Measurements from ENCODE around the gene NYAP2.

The NYAP2 gene
- total RNA-seq, result 0 to 1.0 (median 0.58) reads per million in 3 donors

GRCh38 chr2:225399504-225399903 is at the start of gene NYAP2:
NYAP2 (plus strand) TSS chr2:225399710; CDS start chr2:225408881, 9,171 bp downstream.
- Histone ChIP-seq H3K27me3 (replicated peaks; ENCODE audit: control insufficient read depth, insufficient read depth, low read length, poor library complexity, severe bottlenecking) (peaks cover 5% of the 10 kb centered on the region), H3K4me1 (ENCODE audit: control insufficient read depth, insufficient read depth, low read length, poor library complexity, severe bottlenecking) (no peaks in the 10 kb centered on the region), H3K4me3 (ENCODE audit: insufficient read depth, low read depth, low read length, poor library complexity, severe bottlenecking) (no peak within 1 kb of the TSS), H3K9me3 (ENCODE audit: control insufficient read depth, low read length) (no peaks in the 10 kb centered on the region), H3K27ac (ENCODE audit: insufficient read depth, low read length, poor library complexity, severe bottlenecking) (no peak within 1 kb of the TSS), H3K36me3 (ENCODE audit: control insufficient read depth, insufficient read depth, low read length) (no peaks in the 10 kb centered on the region)
- DNase-seq, result no peak

GRCh38 chr2:225353579-225354085 is 45.9 kb upstream of the NYAP2 start:
- DNase-seq, result no peak
- Histone ChIP-seq H3K9me3 (ENCODE audit: control insufficient read depth, low read length) (no peaks in the 10 kb centered on the region), H3K27me3 (replicated peaks; ENCODE audit: control insufficient read depth, insufficient read depth, low read length, poor library complexity, severe bottlenecking) (no peaks in the 10 kb centered on the region), H3K4me1 (ENCODE audit: control insufficient read depth, insufficient read depth, low read length, poor library complexity, severe bottlenecking) (no peaks in the 10 kb centered on the region), H3K4me3 (ENCODE audit: insufficient read depth, low read depth, low read length, poor library complexity, severe bottlenecking) (no peak overlapping the region), H3K27ac (ENCODE audit: insufficient read depth, low read length, poor library complexity, severe bottlenecking) (no peak overlapping the region), H3K36me3 (ENCODE audit: control insufficient read depth, insufficient read depth, low read length) (no peaks in the 10 kb centered on the region)

- no peak overlapping the region for H3K27ac ChIP-seq (ENCODE audit: insufficient read depth, low read length, poor library complexity, severe bottlenecking)
- no peaks in the 10 kb centered on the region for H3K9me3 ChIP-seq (ENCODE audit: control insufficient read depth, low read length)
- no peaks in the 10 kb centered on the region for H3K36me3 ChIP-seq (ENCODE audit: control insufficient read depth, insufficient read depth, low read length)
- H3K27me3 ChIP-seq (replicated peaks; ENCODE audit: control insufficient read depth, insufficient read depth, low read length, poor library complexity, severe bottlenecking), result no peaks in the 10 kb centered on the region
- no peaks in the 10 kb centered on the region for H3K4me1 ChIP-seq (ENCODE audit: control insufficient read depth, insufficient read depth, low read length, poor library complexity, severe bottlenecking)
- DNase-seq, result no peak
- no peak overlapping the region for H3K4me3 ChIP-seq (ENCODE audit: insufficient read depth, low read depth, low read length, poor library complexity, severe bottlenecking)
These were observed 45.2 kb upstream of the NYAP2 start for GRCh38 chr2:225354281-225354774.

GRCh38 chr2:225355788-225356187 is 43.7 kb upstream of the NYAP2 start:
- H3K4me1 ChIP-seq (ENCODE audit: control insufficient read depth, insufficient read depth, low read length, poor library complexity, severe bottlenecking), result no peaks in the 10 kb centered on the region
- no peak overlapping the region for H3K27ac ChIP-seq (ENCODE audit: insufficient read depth, low read length, poor library complexity, severe bottlenecking)
- H3K27me3 ChIP-seq (replicated peaks; ENCODE audit: control insufficient read depth, insufficient read depth, low read length, poor library complexity, severe bottlenecking), result no peaks in the 10 kb centered on the region
- H3K36me3 ChIP-seq (ENCODE audit: control insufficient read depth, insufficient read depth, low read length), result no peaks in the 10 kb centered on the region
- H3K4me3 ChIP-seq (ENCODE audit: insufficient read depth, low read depth, low read length, poor library complexity, severe bottlenecking), result no peak overlapping the region
- no peaks in the 10 kb centered on the region for H3K9me3 ChIP-seq (ENCODE audit: control insufficient read depth, low read length)
- no peak for DNase-seq

GRCh38 chr2:225366731-225367130 is 32.8 kb upstream of the NYAP2 start:
- H3K36me3 ChIP-seq (ENCODE audit: control insufficient read depth, insufficient read depth, low read length), result no peaks in the 10 kb centered on the region
- no peak overlapping the region for H3K27ac ChIP-seq (ENCODE audit: insufficient read depth, low read length, poor library complexity, severe bottlenecking)
- no peaks in the 10 kb centered on the region for H3K9me3 ChIP-seq (ENCODE audit: control insufficient read depth, low read length)
- H3K4me1 ChIP-seq (ENCODE audit: control insufficient read depth, insufficient read depth, low read length, poor library complexity, severe bottlenecking), result no peaks in the 10 kb centered on the region
- H3K4me3 ChIP-seq (ENCODE audit: insufficient read depth, low read depth, low read length, poor library complexity, severe bottlenecking), result no peak overlapping the region
- no peak for DNase-seq
- no peaks in the 10 kb centered on the region for H3K27me3 ChIP-seq (replicated peaks; ENCODE audit: control insufficient read depth, insufficient read depth, low read length, poor library complexity, severe bottlenecking)

GRCh38 chr2:225367482-225367881 is 32.0 kb upstream of the NYAP2 start:
- no peak overlapping the region for H3K4me3 ChIP-seq (ENCODE audit: insufficient read depth, low read depth, low read length, poor library complexity, severe bottlenecking)
- no peak for DNase-seq

GRCh38 chr2:225378984-225379383 is 20.5 kb upstream of the NYAP2 start:
- Histone ChIP-seq H3K27ac (ENCODE audit: insufficient read depth, low read length, poor library complexity, severe bottlenecking) (no peak overlapping the region), H3K27me3 (replicated peaks; ENCODE audit: control insufficient read depth, insufficient read depth, low read length, poor library complexity, severe bottlenecking) (no peaks in the 10 kb centered on the region), H3K9me3 (ENCODE audit: control insufficient read depth, low read length) (no peaks in the 10 kb centered on the region), H3K4me1 (ENCODE audit: control insufficient read depth, insufficient read depth, low read length, poor library complexity, severe bottlenecking) (no peaks in the 10 kb centered on the region), H3K36me3 (ENCODE audit: control insufficient read depth, insufficient read depth, low read length) (no peaks in the 10 kb centered on the region), H3K4me3 (ENCODE audit: insufficient read depth, low read depth, low read length, poor library complexity, severe bottlenecking) (no peak overlapping the region)
- no peak for DNase-seq

More at GRCh38 chr2:225367482-225367881, 32.0 kb upstream of the NYAP2 start:
- Histone ChIP-seq H3K27ac (ENCODE audit: insufficient read depth, low read length, poor library complexity, severe bottlenecking) (no peak overlapping the region), H3K36me3 (ENCODE audit: control insufficient read depth, insufficient read depth, low read length) (no peaks in the 10 kb centered on the region), H3K9me3 (ENCODE audit: control insufficient read depth, low read length) (no peaks in the 10 kb centered on the region), H3K4me1 (ENCODE audit: control insufficient read depth, insufficient read depth, low read length, poor library complexity, severe bottlenecking) (no peaks in the 10 kb centered on the region), H3K27me3 (replicated peaks; ENCODE audit: control insufficient read depth, insufficient read depth, low read length, poor library complexity, severe bottlenecking) (no peaks in the 10 kb centered on the region)

- Histone ChIP-seq H3K36me3 (ENCODE audit: control insufficient read depth, insufficient read depth, low read length) (no peaks in the 10 kb centered on the region), H3K27ac (ENCODE audit: insufficient read depth, low read length, poor library complexity, severe bottlenecking) (no peak overlapping the region), H3K27me3 (replicated peaks; ENCODE audit: control insufficient read depth, insufficient read depth, low read length, poor library complexity, severe bottlenecking) (no peaks in the 10 kb centered on the region), H3K9me3 (ENCODE audit: control insufficient read depth, low read length) (no peaks in the 10 kb centered on the region), H3K4me3 (ENCODE audit: insufficient read depth, low read depth, low read length, poor library complexity, severe bottlenecking) (no peak overlapping the region), H3K4me1 (ENCODE audit: control insufficient read depth, insufficient read depth, low read length, poor library complexity, severe bottlenecking) (no peaks in the 10 kb centered on the region)
- no peak for DNase-seq
These were observed 19.7 kb upstream of the NYAP2 start for GRCh38 chr2:225379856-225380255.

- H3K27me3 ChIP-seq (replicated peaks; ENCODE audit: control insufficient read depth, insufficient read depth, low read length, poor library complexity, severe bottlenecking), result no peaks in the 10 kb centered on the region
- H3K36me3 ChIP-seq (ENCODE audit: control insufficient read depth, insufficient read depth, low read length), result no peaks in the 10 kb centered on the region
- no peak overlapping the region for H3K4me3 ChIP-seq (ENCODE audit: insufficient read depth, low read depth, low read length, poor library complexity, severe bottlenecking)
- no peaks in the 10 kb centered on the region for H3K4me1 ChIP-seq (ENCODE audit: control insufficient read depth, insufficient read depth, low read length, poor library complexity, severe bottlenecking)
- H3K27ac ChIP-seq (ENCODE audit: insufficient read depth, low read length, poor library complexity, severe bottlenecking), result no peak overlapping the region
- H3K9me3 ChIP-seq (ENCODE audit: control insufficient read depth, low read length), result no peaks in the 10 kb centered on the region
- no peak for DNase-seq
These were observed 17.9 kb upstream of the NYAP2 start for GRCh38 chr2:225381609-225382008.

- Histone ChIP-seq H3K4me1 (ENCODE audit: control insufficient read depth, insufficient read depth, low read length, poor library complexity, severe bottlenecking) (no peaks in the 10 kb centered on the region), H3K4me3 (ENCODE audit: insufficient read depth, low read depth, low read length, poor library complexity, severe bottlenecking) (no peak overlapping the region), H3K36me3 (ENCODE audit: control insufficient read depth, insufficient read depth, low read length) (no peaks in the 10 kb centered on the region), H3K9me3 (ENCODE audit: control insufficient read depth, low read length) (no peaks in the 10 kb centered on the region), H3K27me3 (replicated peaks; ENCODE audit: control insufficient read depth, insufficient read depth, low read length, poor library complexity, severe bottlenecking) (peaks cover 5% of the 10 kb centered on the region), H3K27ac (ENCODE audit: insufficient read depth, low read length, poor library complexity, severe bottlenecking) (no peak overlapping the region)
- DNase-seq, result no peak
These were observed 1.1 kb upstream of the NYAP2 start for GRCh38 chr2:225398372-225398771.
